HG03442 (cell line): Measurements from ENCODE around the gene SYNE1.

ENCODE experiments used
- ATAC-seq: cut with Tn5 transposase; IDR thresholded peaks from one replicate; pipeline ENCODE4 v1.9.1; 2021; ENCODE audit warnings: mild to moderate bottlenecking, moderate library complexity; ENCODE audit not compliant: unreplicated experiment

SYNE1 gene

DNA sequence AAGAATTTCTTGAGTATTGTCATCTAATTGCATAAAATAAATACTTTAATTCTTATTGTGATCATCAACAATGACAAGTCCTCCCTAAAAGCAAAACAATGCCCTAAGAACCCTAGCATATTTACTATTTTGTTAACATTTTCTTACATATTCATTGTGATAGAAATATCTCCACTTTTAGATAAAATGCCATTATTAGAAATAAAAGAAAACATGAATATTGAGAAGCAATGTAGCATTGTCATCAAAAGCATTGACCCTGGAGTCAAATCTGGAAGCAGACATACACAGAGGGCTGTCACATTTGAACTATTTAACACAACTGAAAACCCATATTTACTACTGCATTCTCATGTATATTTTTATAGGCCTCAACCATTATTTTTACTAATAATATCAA is 257.7 kb downstream of the SYNE1 start:
- no peak for ATAC-seq

GRCh38 chr6:152378169-152378568 is 259.0 kb downstream of the SYNE1 start:
- ATAC-seq = no peak

GRCh38 chr6:152375197-152375596 is 262.0 kb downstream of the SYNE1 start:
- no peak for ATAC-seq

DNA sequence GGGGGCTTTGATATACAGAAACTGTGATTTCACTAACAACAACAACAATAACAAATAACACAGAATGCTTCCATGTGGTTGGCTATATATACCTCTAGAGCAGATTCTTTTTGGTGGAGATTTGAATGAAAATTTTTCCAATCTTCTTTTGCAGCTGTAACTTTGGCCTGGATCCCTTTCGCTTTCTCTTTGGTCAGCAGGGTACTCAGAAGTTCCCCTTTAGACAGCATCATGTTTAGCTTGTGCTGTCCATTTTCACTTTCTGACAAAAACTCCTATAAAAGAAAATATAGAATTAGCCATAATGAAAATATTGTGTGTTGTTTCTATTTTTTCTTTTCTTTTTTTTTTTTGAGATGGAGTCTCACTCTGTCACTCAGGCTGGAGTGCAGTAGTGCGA is 264.2 kb downstream of the SYNE1 start:
- no peak for ATAC-seq

DNA sequence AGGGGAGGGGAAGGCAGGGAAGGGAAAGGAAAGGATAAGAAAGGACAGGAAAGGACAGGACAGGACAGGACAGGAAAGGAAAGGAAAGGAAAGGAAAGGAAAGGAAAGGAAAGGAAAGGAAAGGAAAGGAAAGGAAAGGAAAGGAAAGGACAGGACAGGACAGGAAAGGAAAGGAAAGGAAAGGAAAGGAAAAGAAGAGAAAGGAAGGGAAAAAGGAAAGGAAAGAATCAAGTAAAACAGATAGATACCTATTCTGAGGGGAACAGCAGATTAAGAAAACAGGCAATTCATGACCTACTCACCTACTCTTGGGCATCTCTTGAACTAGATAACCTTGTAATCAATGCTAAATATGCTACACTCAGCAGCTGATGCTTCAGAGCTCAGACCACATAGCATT is 265.4 kb downstream of the SYNE1 start:
- ATAC-seq = no peak

DNA sequence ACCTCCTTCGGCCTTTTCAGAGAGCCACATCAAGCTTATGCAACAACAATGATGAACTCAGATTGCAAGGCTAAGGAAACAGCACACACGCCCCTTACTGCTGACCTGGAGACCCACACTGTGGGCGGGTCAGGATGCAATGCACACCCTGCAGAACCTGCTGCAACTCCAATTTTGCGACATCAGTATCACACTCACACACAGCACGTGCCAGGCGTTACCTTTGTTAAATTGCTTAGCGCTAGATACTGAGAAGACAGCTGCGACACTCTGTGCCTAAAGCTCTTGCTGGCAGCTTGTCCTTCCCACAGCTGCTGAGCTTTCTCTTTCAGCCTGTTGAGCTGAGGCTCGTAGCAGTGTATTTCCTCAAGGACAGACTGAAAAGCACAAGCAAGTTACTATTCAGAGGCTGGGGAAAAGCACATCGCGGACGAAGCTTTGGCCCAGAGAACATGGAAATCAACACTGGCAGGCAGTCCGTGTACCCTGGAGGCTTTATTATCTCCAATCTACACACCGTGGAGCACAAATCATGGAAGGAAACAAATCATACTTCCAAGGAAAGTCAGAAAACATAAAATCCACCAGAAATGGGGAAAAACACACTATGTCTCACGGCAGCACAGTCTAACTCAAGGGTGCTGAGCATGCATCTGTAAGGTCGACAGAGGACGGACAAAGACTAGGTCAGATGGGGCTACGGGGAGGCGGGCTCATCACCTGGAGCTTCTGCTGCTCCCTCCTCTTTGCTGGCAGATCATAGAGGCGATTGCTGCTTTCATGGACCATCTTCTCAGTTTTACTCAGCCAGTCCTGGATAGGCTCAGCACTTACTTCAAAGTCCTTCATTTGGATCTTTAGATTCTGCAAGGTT is 268.2 kb downstream of the SYNE1 start:
- no peak for ATAC-seq

GRCh38 chr6:152364866-152365265 is 272.3 kb downstream of the SYNE1 start:
- no peak for ATAC-seq

- ATAC-seq = no peak
These were observed 277.1 kb downstream of the SYNE1 start for GRCh38 chr6:152360034-152360433.

- ATAC-seq = peak; percentile 73
These were observed 280.5 kb downstream of the SYNE1 start for GRCh38 chr6:152356662-152357061.

DNA sequence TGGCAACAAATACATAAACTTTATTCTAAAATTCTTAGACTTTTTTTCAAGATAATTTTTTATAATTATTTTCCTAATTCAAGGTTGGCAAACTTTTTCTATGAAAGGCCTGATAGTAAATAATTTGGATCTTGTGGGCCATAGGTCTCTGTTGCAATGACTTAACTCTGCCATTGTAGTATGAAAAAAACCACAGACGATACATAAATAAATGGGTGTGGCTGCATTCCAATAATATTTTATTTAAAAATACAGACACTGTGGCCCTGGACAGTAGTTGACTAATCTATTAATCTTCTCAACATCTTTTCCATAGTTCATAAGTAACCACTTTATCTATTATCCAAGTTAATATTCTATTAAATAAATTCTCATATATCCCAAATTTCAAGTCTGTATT is 281.1 kb downstream of the SYNE1 start:
- no peak for ATAC-seq

GRCh38 chr6:152355166-152355565 is 282.0 kb downstream of the SYNE1 start:
- no peak for ATAC-seq

- no peak for ATAC-seq
These were observed 283.7 kb downstream of the SYNE1 start for GRCh38 chr6:152353440-152353839.

GRCh38 chr6:152351742-152352141 is 285.4 kb downstream of the SYNE1 start:
- no peak for ATAC-seq

GRCh38 chr6:152351110-152351509 is 286.1 kb downstream of the SYNE1 start:
- no peak for ATAC-seq

DNA sequence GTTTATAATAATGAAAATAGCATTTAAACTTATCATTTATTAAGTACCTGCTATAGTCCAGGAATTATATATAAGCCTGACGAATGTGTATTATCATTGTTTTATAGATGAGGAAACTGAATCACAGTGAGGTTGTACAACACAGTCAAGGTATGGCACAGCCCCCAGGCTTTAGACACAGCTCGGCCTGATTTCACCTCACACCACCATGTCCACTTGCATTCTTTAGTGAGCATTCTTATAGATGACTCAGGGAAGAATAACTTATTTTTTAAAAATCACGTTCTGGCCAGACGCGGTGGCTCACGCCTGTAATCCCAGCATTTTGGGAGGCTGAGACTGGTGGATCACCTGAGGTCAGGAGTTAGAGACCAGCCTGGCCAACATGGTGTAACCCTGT is 289.0 kb downstream of the SYNE1 start:
- ATAC-seq = no peak

DNA sequence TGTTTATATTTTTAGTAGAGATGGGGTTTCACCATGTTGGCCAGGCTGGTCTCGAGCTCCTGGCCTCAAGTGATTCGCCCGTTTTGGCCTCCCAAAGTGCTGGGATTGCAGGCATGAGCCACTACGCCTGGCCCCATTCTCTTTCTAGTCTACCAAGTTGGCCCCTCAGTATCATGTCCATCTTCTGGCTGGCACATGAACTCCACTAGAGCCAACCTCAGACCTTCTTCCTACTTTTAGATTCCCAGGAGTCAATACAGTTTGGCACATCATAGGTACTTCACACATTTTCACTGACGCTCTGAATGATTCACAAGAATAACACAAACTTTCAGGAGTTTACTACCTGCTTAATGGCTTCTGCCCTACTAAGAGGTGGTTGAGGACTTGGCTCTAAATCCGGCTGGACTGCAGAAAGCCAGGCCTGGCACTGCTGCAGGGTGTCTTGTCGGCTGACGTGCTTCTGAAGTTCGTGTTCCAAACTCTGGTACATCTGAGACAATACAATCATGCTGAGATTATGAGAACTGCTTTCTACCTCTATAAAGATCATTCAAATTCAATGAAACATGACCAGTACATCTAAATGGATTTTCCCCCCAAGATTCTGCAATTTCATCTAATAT is 293.3 kb downstream of the SYNE1 start:
- no peak for ATAC-seq

DNA sequence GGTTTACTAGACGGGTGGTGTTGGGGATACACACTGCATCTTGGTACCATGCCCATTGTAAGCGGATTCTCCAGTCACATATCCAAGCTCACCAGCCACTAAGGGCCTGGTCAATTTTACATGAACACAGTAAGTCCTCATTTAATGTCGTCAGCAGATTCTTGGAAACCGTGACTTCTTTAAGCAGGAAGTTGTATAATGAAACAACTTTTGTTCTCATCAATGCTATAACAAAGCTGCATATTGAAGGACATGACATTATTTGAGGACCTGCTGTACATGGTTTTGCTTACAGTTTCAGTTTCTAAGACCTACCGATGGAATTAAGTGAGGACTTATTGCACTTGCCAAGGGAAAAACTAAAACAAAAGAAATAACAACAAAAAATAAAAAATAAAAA is 295.6 kb downstream of the SYNE1 start:
- no peak for ATAC-seq

GRCh38 chr6:152338335-152339125 is 298.6 kb downstream of the SYNE1 start:
- ATAC-seq = peak; percentile 89

- ATAC-seq = no peak
These were observed 302.6 kb downstream of the SYNE1 start for GRCh38 chr6:152334555-152334954.

- ATAC-seq = no peak
These were observed 306.2 kb downstream of the SYNE1 start for GRCh38 chr6:152330961-152331360.

DNA sequence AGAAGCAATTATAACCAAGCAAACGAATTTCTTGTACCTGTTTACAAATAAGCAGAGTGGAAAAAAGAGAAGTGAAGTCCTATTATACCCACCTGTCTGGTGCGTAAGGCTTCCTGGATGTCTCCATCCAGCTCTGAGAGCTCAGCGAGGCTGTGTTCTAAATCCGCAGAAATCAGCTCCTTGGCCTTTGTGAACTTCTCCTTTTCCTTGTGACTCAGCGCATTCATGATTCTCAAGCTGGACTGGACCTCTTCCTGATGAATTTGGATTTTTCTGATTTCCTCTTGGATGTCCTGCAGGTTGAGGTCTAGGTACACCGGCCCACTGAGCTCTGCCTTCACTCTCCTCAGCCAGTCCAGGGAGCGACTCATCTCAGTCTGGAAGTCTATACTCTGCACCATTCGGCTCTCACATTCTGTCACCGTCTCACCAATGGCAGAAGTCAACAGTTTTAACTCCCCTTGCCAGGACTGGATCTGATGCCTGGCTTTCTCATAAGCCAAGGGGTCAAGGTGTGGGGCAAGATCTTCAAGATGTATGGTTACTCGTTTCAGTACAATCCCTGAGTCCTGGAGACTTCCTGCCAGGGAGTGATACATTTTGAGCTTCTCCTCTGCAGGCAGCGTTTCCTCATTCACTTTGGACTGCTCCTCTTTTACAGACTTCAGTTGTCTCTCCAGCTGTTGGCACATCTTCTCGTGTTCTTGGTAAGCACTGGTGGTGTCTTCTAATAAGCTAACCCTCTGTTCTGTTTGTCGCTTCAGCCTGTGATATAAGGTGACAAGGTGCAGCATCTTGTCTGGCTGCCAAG is 307.3 kb downstream of the SYNE1 start:
- ATAC-seq = no peak
